B cell (primary cell): Measurements from ENCODE around the gene PRKACB. TPM values are rescaled to one million over a fixed set of nuclear protein-coding genes. Genes with fewer than 3 reads are reported as not detected.

ENCODE experiments used
- ATAC-seq: fragments of 200-7000 bp; cut with Tn5 transposase; one replicate; pipeline ENCODE4 v1.10.0; 2021; ENCODE audit warnings: low read depth, mild to moderate bottlenecking, moderate number of reproducible peaks, moderate library complexity
- CTCF ChIA-PET: fragments of 350-600 bp; sonication (Branson Sonifier 250); formaldehyde crosslinking; loops from one replicate; lab custom pipeline; 2021; ENCODE audit warnings: antibody characterized with exemption, inconsistent platforms; lab: Charles Lee
- POLR2A ChIA-PET: fragments of 350-600 bp; sonication (Branson Sonifier 250); formaldehyde crosslinking; loops from one replicate; lab custom pipeline; 2021; ENCODE audit warnings: antibody characterized with exemption; lab: Charles Lee
- DNase-seq: peaks from one replicate; pipeline ENCODE4 v3.0.0; 2013
- H2AFZ ChIP-seq: 2 replicates; pipeline ENCODE4 v1.6.1; 2012; ENCODE audit warnings: mild to moderate bottlenecking, low read depth, low read length; ENCODE audit not compliant: insufficient read depth, poor library complexity, severe bottlenecking
- H3K27ac ChIP-seq, 2 donors: 1 replicate in 1 of 2; 2 replicates in 1 of 2; pipeline ENCODE4 v1.5.1; 2012 to 2013; ENCODE audit warnings: low read length in 2 of 2, mild to moderate bottlenecking in 2 of 2, moderate library complexity in 1 of 2
- H3K27me3 ChIP-seq, 4 experiments: fragments of 200-600 bp in 1 of 4; sonication (generic) in 1 of 4; replicated peaks in 1 of 4; 1 replicate in 2 of 4; 2 replicates in 2 of 4; pipeline versions ENCODE4 v1.6.1 to v1.7.0; 2013 to 2016; ENCODE audit warnings: low read length in 3 of 4, mild to moderate bottlenecking in 2 of 4, mixed read lengths in 1 of 4, moderate library complexity in 1 of 4; ENCODE audit not compliant: insufficient read depth in 4 of 4, control insufficient read depth in 3 of 4; ENCODE audit errors: control extremely low read depth in 1 of 4
- H3K36me3 ChIP-seq, 2 experiments: replicated peaks in 1 of 2; 1 replicate in 1 of 2; 2 replicates in 1 of 2; pipeline versions ENCODE4 v1.6.1 to v1.7.1; 2013; ENCODE audit warnings: low read length in 1 of 2; ENCODE audit not compliant: insufficient read depth in 2 of 2, control insufficient read depth in 1 of 2; ENCODE audit errors: control extremely low read depth in 1 of 2, extremely low read depth in 1 of 2
- H3K4me1 ChIP-seq, 2 donors: fragments of 200-600 bp in 1 of 2; sonication (generic) in 1 of 2; 1 replicate in 1 of 2; 2 replicates in 1 of 2; pipeline versions ENCODE4 v1.5.1 to v1.6.1; 2013 to 2017; ENCODE audit warnings: low read length in 2 of 2; ENCODE audit not compliant: control insufficient read depth in 2 of 2, insufficient read depth in 2 of 2
- H3K4me2 ChIP-seq: replicated peaks from 2 replicates; pipeline ENCODE3; 2012; ENCODE audit warnings: mild to moderate bottlenecking, low read depth, low read length; ENCODE audit not compliant: poor library complexity, severe bottlenecking
- H3K4me3 ChIP-seq, 5 experiments: fragments of 200-600 bp in 1 of 5; sonication (generic) in 1 of 5; 1 replicate in 3 of 5; 2 replicates in 2 of 5; pipeline versions ENCODE4 v1.5.1 to v1.7.0; 2011 to 2016; ENCODE audit warnings: low read length in 4 of 5, mild to moderate bottlenecking in 4 of 5, low read depth in 2 of 5, control low read depth in 1 of 5, moderate library complexity in 1 of 5; ENCODE audit not compliant: insufficient read depth in 1 of 5; ENCODE audit errors: control extremely low read depth in 1 of 5, extremely low read depth in 1 of 5
- H3K79me2 ChIP-seq: fragments of 200-600 bp; sonication (generic); one replicate; pipeline ENCODE4 v1.6.0; 2016; ENCODE audit warnings: low read length; ENCODE audit not compliant: control insufficient read depth, insufficient read depth
- H3K9ac ChIP-seq: fragments of 200-600 bp; sonication (generic); 2 replicates; pipeline ENCODE4 v1.6.1; 2017; ENCODE audit warnings: mild to moderate bottlenecking, low read length, moderate library complexity
- H3K9me3 ChIP-seq, 3 donors: one replicate each; pipeline versions ENCODE4 v1.6.1 to v1.7.1; 2013; ENCODE audit warnings: low read length in 2 of 3; ENCODE audit not compliant: control insufficient read depth in 2 of 3, insufficient read depth in 1 of 3; ENCODE audit errors: control extremely low read depth in 1 of 3
- H4K20me1 ChIP-seq: 2 replicates; pipeline ENCODE4 v1.6.0; 2012; ENCODE audit warnings: mild to moderate bottlenecking, low read length; ENCODE audit not compliant: insufficient read depth, control insufficient read depth, poor library complexity, severe bottlenecking
- H3K27ac Mint-ChIP-seq: one replicate; pipeline ENCODE4 v1.8.0; 2021; ENCODE audit warnings: mixed read lengths
- H3K27me3 Mint-ChIP-seq: one replicate; pipeline ENCODE4 v1.8.0; 2021; ENCODE audit warnings: mixed read lengths
- H3K4me1 Mint-ChIP-seq: one replicate; pipeline ENCODE4 v1.8.0; 2021; ENCODE audit warnings: mixed read lengths
- H3K4me3 Mint-ChIP-seq: one replicate; pipeline ENCODE4 v1.8.0; 2021; ENCODE audit warnings: mixed read lengths
- H3K9me3 Mint-ChIP-seq: one replicate; pipeline ENCODE4 v1.8.0; 2022; ENCODE audit warnings: mixed read lengths; ENCODE audit not compliant: insufficient read depth
- CTCF ChIP-seq: fragments of 200-600 bp; IDR thresholded peaks from one replicate; pipeline ENCODE4 v1.8.0; 2022; ENCODE audit warnings: antibody characterized with exemption, mild to moderate bottlenecking
- EZH2 ChIP-seq: IDR thresholded peaks from 2 replicates; pipeline ENCODE4 v1.6.1; 2012; ENCODE audit warnings: borderline replicate concordance, low read depth, mild to moderate bottlenecking, moderate library complexity, low read length; ENCODE audit not compliant: insufficient read depth, poor library complexity, severe bottlenecking
- WGBS: methylation state at CpG from one replicate; pipeline ENCODE4 v1.1.5; 2013; ENCODE audit warnings: missing lambda C conversion rate; ENCODE audit not compliant: insufficient coverage; 5-methylcytosine and 5-hydroxymethylcytosine counted together
- intact Hi-C: fragments of 100-400 bp; cut with micrococcal nuclease; formaldehyde crosslinking; loops from one replicate; pipeline ENCODE4 v1.10.0; 2022
- polyA minus RNA-seq: library from RNA; depleted of rRNA, polyadenylated mRNA; stranded (reverse); fragments of >200 nt; gene quantifications from 2 replicates; pipeline ENCODE4 v1.2.3, GENCODE V29; 2012
- polyA plus RNA-seq: library from polyadenylated mRNA; depleted of rRNA; stranded (reverse); fragments of >200 nt; gene quantifications from 2 replicates; pipeline ENCODE4 v1.2.3, GENCODE V29; 2012
- total RNA-seq, 2 donors: library from RNA; stranded (reverse); fragments of 120-200 nt in 1 of 2; gene quantifications; 1 replicate in 1 of 2; 2 replicates in 1 of 2; pipeline versions ENCODE4 v1.2.3 to v1.2.4, GENCODE V29; 2013 to 2022

The PRKACB gene
- 53.9 and 54.9 TPM in 2 replicates for total RNA-seq
- total RNA-seq (2013): 109 TPM
- 14.9 and 19.0 TPM in 2 replicates for polyA plus RNA-seq
- 23.4 and 27.3 TPM in 2 replicates for polyA minus RNA-seq

GRCh38 chr1:84143796-84144565, at the start of gene PRKACB:
Gene PRKACB (plus strand): TSS chr1:84144271. CDS start chr1:84144362, 91 bp downstream.
- H3K27ac ChIP-seq: peak within 1 kb of the TSS; percentile 74 to 92
- H3K4me3 ChIP-seq: peak within 1 kb of the TSS; percentile 46 to 85 (median 63)
- TF ChIP-seq CTCF: no peak
- TF ChIP-seq EZH2: no peak
- no peaks in the 10 kb centered on the region for H3K27me3 Mint-ChIP-seq
- peak within 1 kb of the TSS; percentile 95 for H3K27ac Mint-ChIP-seq
- POLR2A ChIA-PET: interaction anchor here (0.6 to 1.5 kb wide), 8 partner anchors 21 to 430 kb away, joined by 3 to 6 read pairs (median 4); partner anchors contain the start of genes CTBS, GNG5 and SPATA1
- H3K27me3 ChIP-seq: no peaks in the 10 kb centered on the region
- CTCF ChIA-PET: interaction anchor here (0.6 to 10.4 kb wide), 29 partner anchors 9 to 631 kb away, joined by 3 to 285 read pairs (median 4); partner anchors contain the start of genes CTBS, RPF1 and SAMD13
- H3K9me3 ChIP-seq: peaks cover 0 to 1% (median 0%) of the 10 kb centered on the region in 3 donors
- H4K20me1 ChIP-seq: no peaks in the 10 kb centered on the region
- H3K4me3 Mint-ChIP-seq: peak within 1 kb of the TSS; percentile 91
- no CpG with 5 or more reads among the region's 2 CpGs for WGBS
- peak; percentile 86 for ATAC-seq
- peak within 1 kb of the TSS; percentile 83 for H2AFZ ChIP-seq
- H3K36me3 ChIP-seq: no peaks in the 10 kb centered on the region
- H3K4me1 ChIP-seq: peaks cover 2 to 38% of the 10 kb centered on the region in 2 donors
- H3K9ac ChIP-seq: peak within 1 kb of the TSS; percentile 86
- intact Hi-C loops: loop anchor here (2.0 to 10.0 kb wide), 6 partner anchors 67 to 793 kb away; partner anchors contain the start of genes CTBS, GNG5, SAMD13 and SPATA1
- peaks cover 40% of the 10 kb centered on the region for H3K79me2 ChIP-seq
- H3K4me2 ChIP-seq: peak within 1 kb of the TSS; percentile 73
- H3K4me1 Mint-ChIP-seq: peaks cover 42% of the 10 kb centered on the region
- H3K9me3 Mint-ChIP-seq: no peaks in the 10 kb centered on the region
- DNase-seq: peak; percentile 65

- Histone ChIP-seq H3K4me3 (no peak overlapping the region), H3K4me1 (peaks cover 4 to 7% of the 10 kb centered on the region in 2 donors), H3K9ac (no peak overlapping the region), H3K4me2 (no peak overlapping the region), H3K9me3 (no peaks in the 10 kb centered on the region), H3K27me3 (no peaks in the 10 kb centered on the region), H3K27ac (no peak overlapping the region), H4K20me1 (no peaks in the 10 kb centered on the region), H2AFZ (no peak overlapping the region), H3K79me2 (peaks cover 8% of the 10 kb centered on the region), H3K36me3 (no peaks in the 10 kb centered on the region)
- intact Hi-C loops: no loop called here
- no peak overlapping the region for H3K4me3 Mint-ChIP-seq
- no peak for TF ChIP-seq CTCF
- TF ChIP-seq EZH2: no peak
- DNase-seq (no peak), ATAC-seq (no peak)
- H3K9me3 Mint-ChIP-seq: no peaks in the 10 kb centered on the region
- H3K27me3 Mint-ChIP-seq: no peaks in the 10 kb centered on the region
- ChIA-PET CTCF (interaction anchor here (0.7 kb wide), 1 partner anchor 311 kb away, joined by 4 read pairs; no protein-coding TSS in a partner anchor), POLR2A (no interaction called here)
- H3K4me1 Mint-ChIP-seq: peaks cover 9% of the 10 kb centered on the region
- H3K27ac Mint-ChIP-seq: no peak overlapping the region
Measured at GRCh38 chr1:84095308-84095707, 48.8 kb upstream of the PRKACB start.
